ENCODE measurements around the gene TPST1.

DNA sequence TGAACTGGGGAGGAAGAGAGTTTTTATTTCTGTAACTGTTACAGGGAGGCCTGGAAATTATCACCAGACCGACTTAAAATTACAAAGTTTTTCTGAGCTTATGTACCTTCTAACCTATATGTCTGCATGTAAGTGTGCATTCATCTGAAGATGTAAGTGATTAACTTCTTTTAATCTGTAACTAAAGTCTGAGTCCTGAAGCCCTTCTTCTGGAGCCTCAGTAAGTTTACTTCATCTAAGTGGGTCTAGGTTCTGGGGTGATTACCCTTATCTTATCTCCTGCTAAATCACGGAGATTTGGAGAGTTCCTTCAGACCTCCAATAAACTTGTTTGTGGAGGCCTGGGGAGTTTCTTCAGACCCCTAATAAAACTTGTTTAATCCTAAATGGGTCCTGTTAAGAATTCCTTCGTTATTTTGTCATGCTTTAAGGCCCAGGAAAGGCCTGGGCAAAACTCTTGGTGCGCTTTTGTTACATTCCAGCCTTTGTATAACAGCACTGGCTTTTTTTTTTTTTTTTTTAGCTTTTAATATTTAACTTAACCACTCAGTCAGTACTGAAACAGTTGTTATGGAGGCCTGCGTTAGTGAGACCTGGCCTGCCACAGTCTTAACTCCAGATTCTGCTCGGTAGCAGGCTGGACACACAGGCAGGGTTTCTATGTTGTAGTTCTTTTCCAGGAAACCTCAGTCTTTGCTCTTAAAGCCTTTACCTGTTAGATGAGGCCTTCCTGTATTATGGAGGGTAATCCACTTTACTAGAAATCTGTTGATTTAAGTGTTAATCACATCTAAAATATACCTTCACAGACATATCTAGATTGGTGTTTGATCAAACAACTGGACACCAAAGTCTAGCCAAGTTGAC lies 33.0 kb downstream of the TPST1 start:
- no peak for TF ChIP-seq MXI1 (IDR thresholded peaks at IDR 0.05; ENCODE audit: low read depth, low read length)
- TF ChIP-seq, protein P1, sequence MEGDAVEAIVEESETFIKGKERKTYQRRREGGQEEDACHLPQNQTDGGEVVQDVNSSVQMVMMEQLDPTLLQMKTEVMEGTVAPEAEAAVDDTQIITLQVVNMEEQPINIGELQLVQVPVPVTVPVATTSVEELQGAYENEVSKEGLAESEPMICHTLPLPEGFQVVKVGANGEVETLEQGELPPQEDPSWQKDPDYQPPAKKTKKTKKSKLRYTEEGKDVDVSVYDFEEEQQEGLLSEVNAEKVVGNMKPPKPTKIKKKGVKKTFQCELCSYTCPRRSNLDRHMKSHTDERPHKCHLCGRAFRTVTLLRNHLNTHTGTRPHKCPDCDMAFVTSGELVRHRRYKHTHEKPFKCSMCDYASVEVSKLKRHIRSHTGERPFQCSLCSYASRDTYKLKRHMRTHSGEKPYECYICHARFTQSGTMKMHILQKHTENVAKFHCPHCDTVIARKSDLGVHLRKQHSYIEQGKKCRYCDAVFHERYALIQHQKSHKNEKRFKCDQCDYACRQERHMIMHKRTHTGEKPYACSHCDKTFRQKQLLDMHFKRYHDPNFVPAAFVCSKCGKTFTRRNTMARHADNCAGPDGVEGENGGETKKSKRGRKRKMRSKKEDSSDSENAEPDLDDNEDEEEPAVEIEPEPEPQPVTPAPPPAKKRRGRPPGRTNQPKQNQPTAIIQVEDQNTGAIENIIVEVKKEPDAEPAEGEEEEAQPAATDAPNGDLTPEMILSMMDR (IDR thresholded peaks at IDR 0.05 in 2 of 3, conservative IDR thresholded peaks at IDR 0.05 in 1 of 3; ENCODE audit: insufficient read depth in 2 of 3, low read depth in 1 of 3, low read length in 3 of 3), result no peak
- no peak for TF ChIP-seq ZFPM2 (CRISPR knock-in tag; IDR thresholded peaks at IDR 0.05)
- no peak for TF ChIP-seq DIDO1 (tag; IDR thresholded peaks at IDR 0.05; ENCODE audit: low read depth)
- TF ChIP-seq ZNF644 (tag; IDR thresholded peaks at IDR 0.05; ENCODE audit: low read depth), result no peak
- no peak for TF ChIP-seq EZH2 (IDR thresholded peaks at IDR 0.05; ENCODE audit: borderline replicate concordance, low read depth, low read length)
- TF ChIP-seq TCF3 (CRISPR knock-in tag; IDR thresholded peaks at IDR 0.05), result no peak
- no peak for TF ChIP-seq JUNB (CRISPR knock-in tag; conservative IDR thresholded peaks at IDR 0.05)
- TF ChIP-seq NR2C1 (IDR thresholded peaks at IDR 0.05), result no peak
- no peak for TF ChIP-seq NR2C1 (tag; IDR thresholded peaks at IDR 0.05)
- TF ChIP-seq, protein P2, sequence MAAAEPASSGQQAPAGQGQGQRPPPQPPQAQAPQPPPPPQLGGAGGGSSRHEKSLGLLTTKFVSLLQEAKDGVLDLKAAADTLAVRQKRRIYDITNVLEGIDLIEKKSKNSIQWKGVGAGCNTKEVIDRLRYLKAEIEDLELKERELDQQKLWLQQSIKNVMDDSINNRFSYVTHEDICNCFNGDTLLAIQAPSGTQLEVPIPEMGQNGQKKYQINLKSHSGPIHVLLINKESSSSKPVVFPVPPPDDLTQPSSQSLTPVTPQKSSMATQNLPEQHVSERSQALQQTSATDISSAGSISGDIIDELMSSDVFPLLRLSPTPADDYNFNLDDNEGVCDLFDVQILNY (CRISPR knock-in tag; IDR thresholded peaks at IDR 0.05), result no peak

Measured in K562 (cell line).